Right lobe of liver (tissue), 4 donors: Measurements from ENCODE around the gene CDKAL1.

Experiments
- CTCF ChIP-seq, 4 donors: fragments of 200-600 bp in 3 of 4; fragments of 450-650 bp in 1 of 4; IDR thresholded peaks; one replicate each; pipeline versions ENCODE4 v1.5.1 to v1.8.0; 2016 to 2022; ENCODE audit warnings: antibody characterized with exemption in 4 of 4, mild to moderate bottlenecking in 2 of 4
- POLR2A ChIP-seq: fragments of 450-650 bp; IDR thresholded peaks from one replicate; pipeline ENCODE4 v1.6.1; 2017; ENCODE audit warnings: antibody characterized with exemption, mild to moderate bottlenecking
- donor health status: DM: no; HTN: no; CAD: no.
- donor health status: DM: no; HTN: no; CAD: no.
- donor health status: DM: no; HTN: yes; CAD: no.

- TF ChIP-seq POLR2A (no peak), CTCF (IDR thresholded peaks at IDR 0.05) (no peak)
Observed at GRCh38 chr6:21246075-21246474, 711.8 kb downstream of the CDKAL1 start.
